ENCODE measurements around the gene SCAI.
"Not testable (repeated sequence)": the region's sequence is repeated elsewhere in the genome, so short reads cannot be mapped to it uniquely, and the experiment has no call there.

The SCAI gene

GRCh38 chr9:125095821-125096443, 47.4 kb downstream of the SCAI start:
- Histone ChIP-seq H3K4me1 (ENCODE audit: control insufficient read depth, insufficient read depth, low read length) (no peaks in the 10 kb centered on the region), H3K9me3 (ENCODE audit: control insufficient read depth, insufficient read depth, low read length) (no peaks in the 10 kb centered on the region), H3K9ac (ENCODE audit: low read depth, low read length) (no peak overlapping the region), H3K4me3 (ENCODE audit: low read depth, low read length) (no peak overlapping the region), H3K36me3 (ENCODE audit: control insufficient read depth, insufficient read depth, low read length) (no peaks in the 10 kb centered on the region), H3K27me3 (ENCODE audit: control insufficient read depth, insufficient read depth, low read length) (no peaks in the 10 kb centered on the region)

GRCh38 chr9:125091121-125091520, 52.2 kb downstream of the SCAI start:
- Histone ChIP-seq H3K27me3 (ENCODE audit: control insufficient read depth, insufficient read depth, low read length) (no peaks in the 10 kb centered on the region), H3K9me3 (ENCODE audit: control insufficient read depth, insufficient read depth, low read length) (no peaks in the 10 kb centered on the region), H3K36me3 (ENCODE audit: control insufficient read depth, insufficient read depth, low read length) (no peaks in the 10 kb centered on the region), H3K4me3 (ENCODE audit: low read depth, low read length) (no peak overlapping the region), H3K9ac (ENCODE audit: low read depth, low read length) (no peak overlapping the region), H3K4me1 (ENCODE audit: control insufficient read depth, insufficient read depth, low read length) (no peaks in the 10 kb centered on the region)

- no peaks in the 10 kb centered on the region for H3K36me3 ChIP-seq (ENCODE audit: control insufficient read depth, insufficient read depth, low read length)
- no peak overlapping the region for H3K9ac ChIP-seq (ENCODE audit: low read depth, low read length)
- H3K4me1 ChIP-seq (ENCODE audit: control insufficient read depth, insufficient read depth, low read length): no peaks in the 10 kb centered on the region
- H3K4me3 ChIP-seq (ENCODE audit: low read depth, low read length): no peak overlapping the region
- H3K9me3 ChIP-seq (ENCODE audit: control insufficient read depth, insufficient read depth, low read length): no peaks in the 10 kb centered on the region
- H3K27me3 ChIP-seq (ENCODE audit: control insufficient read depth, insufficient read depth, low read length): no peaks in the 10 kb centered on the region
These were observed 54.0 kb downstream of the SCAI start for GRCh38 chr9:125089331-125089730.

- Histone ChIP-seq H3K9ac (ENCODE audit: low read depth, low read length) (no peak overlapping the region), H3K4me1 (ENCODE audit: control insufficient read depth, insufficient read depth, low read length) (no peaks in the 10 kb centered on the region), H3K36me3 (ENCODE audit: control insufficient read depth, insufficient read depth, low read length) (no peaks in the 10 kb centered on the region), H3K9me3 (ENCODE audit: control insufficient read depth, insufficient read depth, low read length) (no peaks in the 10 kb centered on the region), H3K4me3 (ENCODE audit: low read depth, low read length) (no peak overlapping the region), H3K27me3 (ENCODE audit: control insufficient read depth, insufficient read depth, low read length) (no peaks in the 10 kb centered on the region)
These were observed 54.6 kb downstream of the SCAI start for GRCh38 chr9:125088752-125089151.

GRCh38 chr9:125085703-125086477, 57.4 kb downstream of the SCAI start:
- H3K9me3 ChIP-seq (ENCODE audit: control insufficient read depth, insufficient read depth, low read length): no peaks in the 10 kb centered on the region
- peaks cover 5% of the 10 kb centered on the region for H3K36me3 ChIP-seq (ENCODE audit: control insufficient read depth, insufficient read depth, low read length)
- no peak overlapping the region for H3K4me3 ChIP-seq (ENCODE audit: low read depth, low read length)

DNA sequence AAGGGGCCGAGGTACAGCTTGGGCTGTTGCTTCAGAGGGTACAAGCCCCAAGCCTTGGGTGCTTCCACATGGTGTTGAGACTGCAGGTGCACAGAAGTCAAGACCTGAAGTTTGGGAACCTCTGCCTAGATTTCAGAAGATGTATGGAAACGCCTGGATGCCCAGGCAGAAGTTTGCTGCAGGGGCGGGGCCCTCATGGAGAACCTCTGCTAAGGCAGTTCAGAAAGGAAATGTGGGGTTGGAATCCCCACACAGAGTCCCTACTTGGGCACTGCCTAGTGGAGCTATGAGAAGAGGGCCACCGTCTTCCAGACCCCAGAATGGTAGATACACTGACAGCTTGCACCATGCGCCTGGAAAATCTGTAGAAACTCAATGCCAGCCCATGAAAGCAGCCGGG, 61.1 kb downstream of the SCAI start:
- H3K4me3 ChIP-seq (ENCODE audit: low read depth, low read length); H3K27me3 ChIP-seq (ENCODE audit: control insufficient read depth, insufficient read depth, low read length); H3K9ac ChIP-seq (ENCODE audit: low read depth, low read length); H3K9me3 ChIP-seq (ENCODE audit: control insufficient read depth, insufficient read depth, low read length); H3K4me1 ChIP-seq (ENCODE audit: control insufficient read depth, insufficient read depth, low read length); H3K36me3 ChIP-seq (ENCODE audit: control insufficient read depth, insufficient read depth, low read length): not testable (repeated sequence)

More at GRCh38 chr9:125085703-125086477, 57.4 kb downstream of the SCAI start:
- no peaks in the 10 kb centered on the region for H3K4me1 ChIP-seq (ENCODE audit: control insufficient read depth, insufficient read depth, low read length)
- no peaks in the 10 kb centered on the region for H3K27me3 ChIP-seq (ENCODE audit: control insufficient read depth, insufficient read depth, low read length)
- no peak overlapping the region for H3K9ac ChIP-seq (ENCODE audit: low read depth, low read length)

DNA sequence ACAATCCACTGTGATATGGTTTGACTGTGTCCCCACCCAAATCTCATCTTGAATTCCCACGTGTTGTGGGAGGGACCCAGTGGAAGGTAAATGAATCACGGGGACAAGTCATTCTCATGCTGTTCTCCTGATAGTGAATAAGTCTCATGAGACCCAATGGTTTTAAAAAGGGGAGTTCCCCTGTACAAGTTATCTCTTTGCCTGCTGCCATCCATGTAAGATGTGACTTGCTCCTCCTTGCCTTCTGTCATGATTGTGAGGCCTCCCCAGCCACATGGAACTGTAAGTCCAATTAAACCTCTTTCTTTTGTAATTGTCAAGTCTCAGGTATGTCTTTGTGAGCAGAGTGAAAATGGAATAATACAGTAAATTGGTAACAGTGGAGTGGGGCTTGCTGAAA, 62.5 kb downstream of the SCAI start:
- not testable (repeated sequence) for H3K4me1 ChIP-seq (ENCODE audit: control insufficient read depth, insufficient read depth, low read length); H3K36me3 ChIP-seq (ENCODE audit: control insufficient read depth, insufficient read depth, low read length); H3K27me3 ChIP-seq (ENCODE audit: control insufficient read depth, insufficient read depth, low read length); H3K4me3 ChIP-seq (ENCODE audit: low read depth, low read length); H3K9me3 ChIP-seq (ENCODE audit: control insufficient read depth, insufficient read depth, low read length); H3K9ac ChIP-seq (ENCODE audit: low read depth, low read length)

GRCh38 chr9:125079931-125080330, 63.4 kb downstream of the SCAI start:
- Histone ChIP-seq H3K27me3 (ENCODE audit: control insufficient read depth, insufficient read depth, low read length) (no peaks in the 10 kb centered on the region), H3K9me3 (ENCODE audit: control insufficient read depth, insufficient read depth, low read length) (no peaks in the 10 kb centered on the region), H3K36me3 (ENCODE audit: control insufficient read depth, insufficient read depth, low read length) (peaks cover 5% of the 10 kb centered on the region), H3K9ac (ENCODE audit: low read depth, low read length) (no peak overlapping the region), H3K4me1 (ENCODE audit: control insufficient read depth, insufficient read depth, low read length) (no peaks in the 10 kb centered on the region), H3K4me3 (ENCODE audit: low read depth, low read length) (no peak overlapping the region)

DNA sequence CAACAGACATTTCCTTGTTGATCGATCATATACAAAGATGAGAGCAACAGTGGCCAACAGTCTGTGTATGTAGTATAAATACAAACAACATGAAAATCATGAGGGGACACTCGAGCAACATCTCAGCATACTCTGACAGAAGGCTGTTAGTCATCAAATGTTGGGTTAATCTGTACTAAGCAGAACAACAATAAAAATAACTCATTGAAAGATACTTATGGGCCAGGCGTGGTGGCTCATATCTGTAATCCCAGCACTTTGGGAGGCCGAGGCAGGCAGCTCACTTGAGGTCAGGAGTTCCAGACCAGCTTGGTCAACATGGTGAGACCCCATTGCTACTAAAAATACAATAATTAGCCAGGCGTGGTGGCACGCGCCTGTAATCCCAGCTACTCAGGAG, 67.3 kb downstream of the SCAI start:
- Histone ChIP-seq H3K36me3 (ENCODE audit: control insufficient read depth, insufficient read depth, low read length) (no peaks in the 10 kb centered on the region), H3K4me1 (ENCODE audit: control insufficient read depth, insufficient read depth, low read length) (no peaks in the 10 kb centered on the region), H3K27me3 (ENCODE audit: control insufficient read depth, insufficient read depth, low read length) (no peaks in the 10 kb centered on the region), H3K9me3 (ENCODE audit: control insufficient read depth, insufficient read depth, low read length) (no peaks in the 10 kb centered on the region), H3K4me3 (ENCODE audit: low read depth, low read length) (no peak overlapping the region), H3K9ac (ENCODE audit: low read depth, low read length) (no peak overlapping the region)

DNA sequence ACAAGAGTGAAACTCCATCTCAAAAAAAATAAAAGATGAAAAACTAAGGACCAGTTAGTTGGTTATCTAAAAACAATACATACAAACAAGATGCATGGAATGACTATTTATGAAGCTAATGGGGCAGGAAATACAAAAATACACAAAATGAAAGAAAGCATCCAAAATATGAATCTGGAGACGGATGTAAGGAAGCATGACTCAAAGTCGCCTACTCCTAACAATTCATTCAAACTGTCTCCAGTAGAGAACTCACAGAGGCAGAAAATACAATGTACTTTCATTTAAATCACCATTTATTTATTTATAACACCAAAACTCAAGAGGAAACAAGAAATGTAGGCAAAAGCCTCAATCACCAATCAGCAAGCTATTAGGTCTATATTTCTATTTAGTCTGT, 68.4 kb downstream of the SCAI start:
- Histone ChIP-seq H3K9me3 (ENCODE audit: control insufficient read depth, insufficient read depth, low read length) (no peaks in the 10 kb centered on the region), H3K9ac (ENCODE audit: low read depth, low read length) (no peak overlapping the region), H3K4me1 (ENCODE audit: control insufficient read depth, insufficient read depth, low read length) (no peaks in the 10 kb centered on the region), H3K27me3 (ENCODE audit: control insufficient read depth, insufficient read depth, low read length) (no peaks in the 10 kb centered on the region), H3K4me3 (ENCODE audit: low read depth, low read length) (no peak overlapping the region), H3K36me3 (ENCODE audit: control insufficient read depth, insufficient read depth, low read length) (no peaks in the 10 kb centered on the region)

DNA sequence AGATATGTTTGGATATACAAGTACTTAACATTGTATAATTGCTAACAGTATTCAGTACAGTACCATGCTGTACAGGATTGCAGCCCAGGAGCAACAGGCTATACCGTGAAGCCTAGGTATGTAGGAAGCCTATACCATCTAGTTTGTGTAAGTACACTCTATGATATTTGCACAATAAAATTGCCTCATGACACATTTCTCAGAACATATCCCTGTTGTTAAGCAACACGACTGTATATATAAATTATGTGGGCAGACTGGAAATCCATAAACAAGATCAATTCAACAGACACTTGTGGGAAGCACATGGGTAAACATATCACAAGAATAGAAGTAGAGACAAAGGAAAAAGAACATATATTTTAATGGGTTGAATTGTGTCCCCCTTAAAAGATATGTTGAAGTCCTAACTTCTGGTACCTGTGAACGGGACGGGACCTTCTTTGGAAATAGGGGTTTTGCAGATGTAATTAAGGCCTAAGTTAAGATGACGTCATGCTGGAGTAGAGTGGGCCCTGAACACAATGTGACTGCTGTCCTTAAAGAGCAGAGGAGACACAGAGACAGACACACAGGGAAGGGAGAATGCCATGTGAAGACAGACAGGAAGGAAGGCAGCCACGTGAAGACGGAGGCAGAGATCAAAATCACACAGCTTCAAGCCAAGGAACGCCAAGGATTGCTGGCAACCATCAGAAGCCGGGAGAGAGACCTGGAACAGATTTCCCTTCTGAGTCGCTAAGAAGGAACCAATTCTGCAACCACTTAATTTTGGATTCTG, 76.3 kb downstream of the SCAI start:
- Histone ChIP-seq H3K9me3 (ENCODE audit: control insufficient read depth, insufficient read depth, low read length) (no peaks in the 10 kb centered on the region), H3K4me1 (ENCODE audit: control insufficient read depth, insufficient read depth, low read length) (no peaks in the 10 kb centered on the region), H3K9ac (ENCODE audit: low read depth, low read length) (no peak overlapping the region), H3K36me3 (ENCODE audit: control insufficient read depth, insufficient read depth, low read length) (no peaks in the 10 kb centered on the region), H3K4me3 (ENCODE audit: low read depth, low read length) (no peak overlapping the region), H3K27me3 (ENCODE audit: control insufficient read depth, insufficient read depth, low read length) (no peaks in the 10 kb centered on the region)

GRCh38 chr9:125061391-125061790, 81.9 kb downstream of the SCAI start:
- H3K9ac ChIP-seq (ENCODE audit: low read depth, low read length): no peak overlapping the region
- H3K9me3 ChIP-seq (ENCODE audit: control insufficient read depth, insufficient read depth, low read length): no peaks in the 10 kb centered on the region
- H3K4me1 ChIP-seq (ENCODE audit: control insufficient read depth, insufficient read depth, low read length): no peaks in the 10 kb centered on the region
- H3K36me3 ChIP-seq (ENCODE audit: control insufficient read depth, insufficient read depth, low read length): no peaks in the 10 kb centered on the region
- H3K27me3 ChIP-seq (ENCODE audit: control insufficient read depth, insufficient read depth, low read length): no peaks in the 10 kb centered on the region
- no peak overlapping the region for H3K4me3 ChIP-seq (ENCODE audit: low read depth, low read length)

Measured in iPS-15b (cell line).